ENCODE measurements around the gene MORN3.
"Not testable (repeated sequence)": the region's sequence is repeated elsewhere in the genome, so short reads cannot be mapped to it uniquely, and the experiment has no call there.

Gene MORN3

GRCh38 chr12:121693155-121693687, 23.8 kb upstream of the MORN3 start:
- no peak for DNase-seq

- DNase-seq, result not testable (repeated sequence)
Observed at GRCh38 chr12:121692744-121693143, 23.3 kb upstream of the MORN3 start.

GRCh38 chr12:121689430-121689829, 20.0 kb upstream of the MORN3 start:
- DNase-seq, result no peak

- no peak for DNase-seq
Observed at GRCh38 chr12:121688966-121689365, 19.5 kb upstream of the MORN3 start.

GRCh38 chr12:121679661-121680197, 10.3 kb upstream of the MORN3 start:
- DNase-seq, result peak in 4 of 58 donors; percentile 8 to 34 (median 20)

GRCh38 chr12:121678716-121679300, 9.4 kb upstream of the MORN3 start:
- no peak for DNase-seq

- DNase-seq, result no peak
Observed at GRCh38 chr12:121678305-121678704, 8.9 kb upstream of the MORN3 start.

GRCh38 chr12:121676190-121676589, 6.7 kb upstream of the MORN3 start:
- DNase-seq, result no peak

- DNase-seq, result peak in 3 of 58 donors; percentile 7 to 56 (median 23)
Observed at GRCh38 chr12:121673013-121673511, 3.6 kb upstream of the MORN3 start.

- DNase-seq, result peak in 6 of 58 donors; percentile 2 to 17 (median 4)
Observed at GRCh38 chr12:121668750-121669520, 519 bp downstream of the MORN3 start.

- not testable (repeated sequence) for DNase-seq
Observed at GRCh38 chr12:121666829-121667228, 2.6 kb downstream of the MORN3 start.

- DNase-seq, result no peak
Observed at GRCh38 chr12:121663610-121663929, 5.9 kb downstream of the MORN3 start.

- DNase-seq, result not testable (repeated sequence)
Observed at GRCh38 chr12:121661353-121662105, 7.9 kb downstream of the MORN3 start.

GRCh38 chr12:121657305-121658008, 12.0 kb downstream of the MORN3 start:
- no peak for DNase-seq

GRCh38 chr12:121656122-121656521, 13.3 kb downstream of the MORN3 start:
- DNase-seq, result no peak

- no peak for DNase-seq
Observed at GRCh38 chr12:121653999-121654398, 15.5 kb downstream of the MORN3 start.

- DNase-seq, result no peak
Observed at GRCh38 chr12:121652767-121653497, 16.5 kb downstream of the MORN3 start.

GRCh38 chr12:121651320-121651719, 18.1 kb downstream of the MORN3 start:
- no peak for DNase-seq

GRCh38 chr12:121649819-121650353, 19.6 kb downstream of the MORN3 start:
- DNase-seq, result no peak

- no peak for DNase-seq
Observed at GRCh38 chr12:121649322-121649721, 20.1 kb downstream of the MORN3 start.

All from anterior cingulate cortex (tissue), 58 donors.